Adrenal gland (tissue), 12 donors: ENCODE measurements around the gene VPS33B. TPM values are rescaled to one million over a fixed set of nuclear protein-coding genes. Genes with fewer than 3 reads are reported as not detected.

Experiments used
- DNase-seq, 7 donors: peaks; one replicate each; pipeline ENCODE4 v3.0.0-alpha.2; 2019 to 2020
- H3K27ac ChIP-seq, 5 donors: fragments of 200-600 bp; sonication (generic) in 4 of 5; 1 replicate in 3 of 5; 2 replicates in 2 of 5; pipeline versions ENCODE4 v1.5.1 to v1.8.0; 2016 to 2020; ENCODE audit warnings: mild to moderate bottlenecking in 1 of 5
- H3K27me3 ChIP-seq: fragments of 200-600 bp; 2 replicates; pipeline ENCODE4 v1.8.0; 2021
- H3K36me3 ChIP-seq, 2 donors: fragments of 200-600 bp; replicated peaks in 1 of 2; 1 replicate in 1 of 2; 2 replicates in 1 of 2; pipeline versions ENCODE4 v1.5.1 to v1.8.0; 2018 to 2022
- H3K4me1 ChIP-seq, 2 donors: fragments of 200-600 bp; replicated peaks in 1 of 2; 1 replicate in 1 of 2; 2 replicates in 1 of 2; pipeline versions ENCODE4 v1.5.1 to v1.8.0; 2018 to 2021
- H3K4me3 ChIP-seq, 4 donors: fragments of 200-600 bp; sonication (generic) in 3 of 4; one replicate each; pipeline ENCODE4 v1.5.1; 2016 to 2018
- H3K9me3 ChIP-seq, 3 donors: fragments of 200-600 bp; sonication (generic) in 1 of 3; replicated peaks in 1 of 3; 1 replicate in 2 of 3; 2 replicates in 1 of 3; pipeline versions ENCODE4 v1.5.1 to v1.8.0; 2016 to 2021
- POLR2A ChIP-seq, 2 donors: fragments of 450-650 bp; IDR thresholded peaks; one replicate each; pipeline ENCODE4 v1.6.1; 2017; ENCODE audit warnings: antibody characterized with exemption in 2 of 2, mild to moderate bottlenecking in 2 of 2, moderate library complexity in 1 of 2
- WGBS, 4 donors: extraction: QIAGEN DNeasy Blood & Tissue Kit in 2 of 4; methylation state at CpG; one replicate each; pipeline versions ENCODE4 v1.1.5 to v1.1.7; 2013 to 2017; 5-methylcytosine and 5-hydroxymethylcytosine counted together
- intact Hi-C, 2 donors: fragments of 100-400 bp; cut with DNase I; formaldehyde crosslinking; loops; one replicate each; pipeline versions ENCODE4 v1.14.1 to v1.15.0; 2022 to 2023
- polyA plus RNA-seq, 3 donors: library from polyadenylated mRNA; stranded (reverse); fragments of 200-250 nt in 2 of 3; fragments of 350-450 nt in 1 of 3; fragmentation: Illumina TruSeq in 1 of 3; extraction: RNeasy Lipid Tissue Mini Kit (QIAGEN cat#74804) in 1 of 3; gene quantifications; one replicate each; pipeline ENCODE4 v1.2.3, GENCODE V29; 2013 to 2014
- total RNA-seq, 9 donors: library from RNA; depleted of rRNA in 4 of 9; stranded (reverse); fragments of >200 nt in 4 of 9; fragments of 120-200 nt in 1 of 9; fragmentation: NEBNext Ultra II Directional in 1 of 9; extraction: Animal tissue kit (Norgen Biotek cat#: 25700) in 1 of 9; gene quantifications; one replicate each; pipeline versions ENCODE4 v1.1.0 to v1.2.4, GENCODE V29; 2013 to 2023
- TF ChIP-seq, protein P1 (sequence below), 6 experiments: fragments of 450-650 bp in 4 of 6; fragments of 200-600 bp in 2 of 6; sonication (generic) in 1 of 6; IDR thresholded peaks; 1 replicate in 5 of 6; 2 replicates in 1 of 6; pipeline versions ENCODE4 v1.5.1 to v1.8.0; 2016 to 2021; ENCODE audit warnings: antibody characterized with exemption in 6 of 6, mild to moderate bottlenecking in 2 of 6, moderate library complexity in 1 of 6
- donor health status: healthy with polysubstance abuse.
- donor health status: Bipolar disorder and iron deficiency.
- donor health status: DM: yes; HTN: yes; CAD: no.
- donor health status: DM: no; HTN: no; CAD: no.
- donor health status: DM: no; HTN: no; CAD: no.
- donor health status: DM: yes; HTN: yes; CAD: no.

The VPS33B gene
- total and polyA plus RNA-seq, 12 donors: 9.1 to 23.8 (median 15.6) TPM

DNA sequence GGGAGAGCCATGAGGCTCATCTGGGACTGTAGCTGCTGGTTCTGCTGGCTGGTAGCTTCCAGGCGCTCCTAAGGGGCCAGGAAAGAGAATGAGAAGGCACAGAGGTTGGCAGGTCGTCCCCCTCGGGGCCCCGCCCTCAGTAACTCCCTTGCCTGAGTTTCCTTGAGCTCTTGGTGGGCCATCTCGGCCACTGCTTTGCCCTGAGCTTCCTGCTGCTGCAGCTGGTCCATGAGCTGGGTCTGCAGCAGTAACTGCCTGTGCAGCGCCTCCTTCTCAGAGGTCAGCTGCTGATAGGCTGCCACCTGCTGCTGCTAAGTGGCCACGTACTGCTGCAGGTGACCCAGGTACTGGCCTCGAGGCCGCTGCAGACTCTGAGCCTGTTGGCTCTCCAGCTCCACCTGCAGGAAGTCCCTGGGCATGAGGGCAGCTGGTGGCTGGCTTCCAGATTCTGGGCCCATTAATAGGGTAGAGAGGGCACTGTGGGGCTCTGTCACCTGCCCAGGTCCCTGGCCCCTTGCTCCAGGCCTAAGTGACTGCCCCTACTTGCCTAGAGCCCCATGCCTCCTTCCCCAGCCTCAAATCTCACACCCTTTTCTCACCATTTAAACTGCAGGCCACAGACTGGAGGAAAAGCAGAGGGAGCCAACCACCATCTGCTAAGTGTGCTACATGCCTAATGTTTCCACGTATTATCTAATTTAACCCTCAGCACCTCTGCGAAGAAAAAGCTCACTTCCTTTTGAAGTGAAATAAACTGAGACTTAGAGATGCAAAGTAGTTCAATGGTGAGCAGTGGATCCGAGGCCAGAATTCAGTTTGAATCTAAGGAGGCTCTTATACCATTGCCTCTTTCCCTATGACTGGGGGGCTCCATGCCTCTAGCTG is 10.8 kb upstream of the VPS33B start:
- TF ChIP-seq POLR2A (IDR thresholded peaks at IDR 0.05): no peak
- TF ChIP-seq, protein P1, sequence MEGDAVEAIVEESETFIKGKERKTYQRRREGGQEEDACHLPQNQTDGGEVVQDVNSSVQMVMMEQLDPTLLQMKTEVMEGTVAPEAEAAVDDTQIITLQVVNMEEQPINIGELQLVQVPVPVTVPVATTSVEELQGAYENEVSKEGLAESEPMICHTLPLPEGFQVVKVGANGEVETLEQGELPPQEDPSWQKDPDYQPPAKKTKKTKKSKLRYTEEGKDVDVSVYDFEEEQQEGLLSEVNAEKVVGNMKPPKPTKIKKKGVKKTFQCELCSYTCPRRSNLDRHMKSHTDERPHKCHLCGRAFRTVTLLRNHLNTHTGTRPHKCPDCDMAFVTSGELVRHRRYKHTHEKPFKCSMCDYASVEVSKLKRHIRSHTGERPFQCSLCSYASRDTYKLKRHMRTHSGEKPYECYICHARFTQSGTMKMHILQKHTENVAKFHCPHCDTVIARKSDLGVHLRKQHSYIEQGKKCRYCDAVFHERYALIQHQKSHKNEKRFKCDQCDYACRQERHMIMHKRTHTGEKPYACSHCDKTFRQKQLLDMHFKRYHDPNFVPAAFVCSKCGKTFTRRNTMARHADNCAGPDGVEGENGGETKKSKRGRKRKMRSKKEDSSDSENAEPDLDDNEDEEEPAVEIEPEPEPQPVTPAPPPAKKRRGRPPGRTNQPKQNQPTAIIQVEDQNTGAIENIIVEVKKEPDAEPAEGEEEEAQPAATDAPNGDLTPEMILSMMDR (IDR thresholded peaks at IDR 0.05): peak; percentile 56 to 63 (median 60)
- Histone ChIP-seq H3K4me1 (no peaks in the 10 kb centered on the region), H3K9me3 (no peaks in the 10 kb centered on the region), H3K4me3 (no peak overlapping the region), H3K36me3 (no peaks in the 10 kb centered on the region), H3K27me3 (no peaks in the 10 kb centered on the region), H3K27ac (no peak overlapping the region)
- 37 to 63% (median 43%) methylated on average over 4 to 12 of the region's 12 CpGs for WGBS, 4 donors
- DNase-seq: peak; percentile 64 to 82 (median 76)
- intact Hi-C loops: loop anchor here in 1 of 2 donors (10.0 kb wide), 1 partner anchor 78 kb away; the partner anchor contains the start of gene RCCD1

DNA sequence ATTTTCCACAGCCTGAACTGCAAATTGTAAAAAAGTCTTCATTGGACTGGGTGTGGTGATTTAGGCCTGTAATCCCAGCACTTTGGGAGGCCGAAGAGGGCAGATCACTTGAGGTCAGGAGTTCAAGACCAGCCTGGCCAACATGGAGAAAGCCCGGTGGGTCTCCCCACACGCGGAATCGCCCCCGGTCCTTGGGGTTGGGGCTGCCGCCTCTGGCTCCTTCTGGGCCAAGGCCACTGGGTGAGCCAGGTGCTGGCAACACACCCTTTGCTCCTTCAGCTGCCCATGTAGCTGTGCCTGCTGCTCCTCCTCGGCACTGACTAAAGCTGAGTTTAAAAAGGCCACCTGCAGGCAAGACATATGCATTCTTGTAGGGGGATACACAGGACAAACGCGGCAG is 9.4 kb upstream of the VPS33B start:
- no peaks in the 10 kb centered on the region for H3K27me3 ChIP-seq
- TF ChIP-seq, protein P1 (IDR thresholded peaks at IDR 0.05): no peak
- no peak for TF ChIP-seq POLR2A (IDR thresholded peaks at IDR 0.05)
- DNase-seq: no peak
- intact Hi-C loops: loop anchor here in 1 of 2 donors (10.0 kb wide), 1 partner anchor 77 kb away; the partner anchor contains the start of gene RCCD1
- H3K36me3 ChIP-seq: no peaks in the 10 kb centered on the region
- no peaks in the 10 kb centered on the region for H3K4me1 ChIP-seq
- H3K27ac ChIP-seq: no peak overlapping the region
- no peak overlapping the region for H3K4me3 ChIP-seq
- 57 to 72% (median 65%) methylated on average over 10 of the region's 10 CpGs for WGBS, 4 donors
- no peaks in the 10 kb centered on the region for H3K9me3 ChIP-seq

DNA sequence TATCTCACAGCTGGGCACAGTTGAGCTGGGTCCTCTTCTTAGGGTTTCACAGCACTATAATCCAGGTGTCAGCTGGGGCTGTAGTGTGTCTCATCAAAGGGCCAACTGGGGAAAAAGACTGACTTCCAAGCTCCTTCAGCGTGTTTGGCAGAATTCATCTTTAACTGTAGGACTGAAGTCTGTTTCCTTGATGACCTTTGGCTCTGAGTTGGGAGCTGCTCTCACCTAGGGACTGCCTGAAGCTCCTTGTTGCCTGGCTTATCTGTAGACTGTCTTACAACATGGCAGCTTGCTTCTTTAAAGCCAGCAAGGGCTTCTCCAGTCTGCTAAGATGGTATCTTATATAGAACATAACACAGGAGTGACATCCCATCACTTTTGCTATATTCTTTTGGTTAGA is 5.3 kb upstream of the VPS33B start:
- no peaks in the 10 kb centered on the region for H3K36me3 ChIP-seq
- H3K27me3 ChIP-seq: no peaks in the 10 kb centered on the region
- intact Hi-C loops: no loop called here
- no peak for TF ChIP-seq POLR2A (IDR thresholded peaks at IDR 0.05)
- TF ChIP-seq, protein P1 (IDR thresholded peaks at IDR 0.05): no peak
- peaks cover 0 to 5% of the 10 kb centered on the region in 2 donors for H3K4me1 ChIP-seq
- no peak overlapping the region for H3K27ac ChIP-seq
- no peaks in the 10 kb centered on the region for H3K9me3 ChIP-seq
- H3K4me3 ChIP-seq: no peak overlapping the region
- 56 to 76% (median 66%) methylated on average over 1 of the region's 1 CpG for WGBS, 4 donors
- DNase-seq: no peak

DNA sequence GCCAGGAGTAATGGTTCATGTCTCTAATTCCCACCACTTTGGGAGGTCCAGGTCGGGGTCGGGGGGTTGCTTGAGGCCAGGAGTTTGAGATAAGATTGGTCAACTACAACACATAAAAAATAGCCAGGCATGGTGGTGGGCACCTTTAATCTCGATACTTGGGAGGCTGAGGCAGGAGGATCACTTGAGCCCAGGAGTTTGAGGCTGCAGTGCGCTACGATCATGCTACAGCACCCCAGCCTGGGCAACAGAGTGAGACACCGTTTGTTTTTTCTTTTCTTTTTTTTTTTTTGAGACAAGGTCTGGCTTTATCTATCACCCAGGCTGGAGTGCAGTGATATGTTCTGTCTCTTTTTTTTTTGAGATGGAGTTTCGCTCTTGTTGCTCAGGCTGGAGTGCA is 1.3 kb upstream of the VPS33B start:
- no peaks in the 10 kb centered on the region for H3K9me3 ChIP-seq
- TF ChIP-seq, protein P1 (IDR thresholded peaks at IDR 0.05): no peak
- TF ChIP-seq POLR2A (IDR thresholded peaks at IDR 0.05): no peak
- no peak overlapping the region for H3K27ac ChIP-seq
- peaks cover 8 to 21% of the 10 kb centered on the region in 2 donors for H3K4me1 ChIP-seq
- intact Hi-C loops: no loop called here
- H3K4me3 ChIP-seq: no peak overlapping the region
- no peak for DNase-seq
- 89 to 92% (median 89%) methylated on average over 7 of the region's 7 CpGs for WGBS, 4 donors
- H3K27me3 ChIP-seq: no peaks in the 10 kb centered on the region
- no peaks in the 10 kb centered on the region for H3K36me3 ChIP-seq
